ENCODE data around the gene OSBPL1A. TPM values are rescaled to one million over a fixed set of nuclear protein-coding genes. Genes with fewer than 3 reads are reported as not detected.

Gene OSBPL1A
- polyA plus RNA-seq, 2 donors: 10.8 to 11.6 TPM

GRCh38 chr18:24140697-24141096, 256.9 kb downstream of the OSBPL1A start:
- WGBS, 2 donors: 94 to 97% methylated on average over 2 of the region's 2 CpGs
- Histone ChIP-seq H3K27me3 (ENCODE audit: control insufficient read depth in 1 of 2, insufficient read depth in 2 of 2, low read length in 2 of 2) (no peaks in the 10 kb centered on the region), H3K4me1 (ENCODE audit: control insufficient read depth in 2 of 2, insufficient read depth in 2 of 2, low read length in 1 of 2) (peaks cover 0 to 2% of the 10 kb centered on the region in 2 donors)

GRCh38 chr18:24138789-24139616, 258.6 kb downstream of the OSBPL1A start, which contains the start of gene CABYR:
Gene CABYR (plus strand): TSS chr18:24139062. CDS start chr18:24143115, 4,053 bp downstream.
- no peaks in the 10 kb centered on the region for H3K27me3 ChIP-seq (ENCODE audit: control insufficient read depth in 1 of 2, insufficient read depth in 2 of 2, low read length in 2 of 2)
- WGBS, 2 donors: 2 to 3% methylated on average over 61 to 63 of the region's 63 CpGs
- no peak within 1 kb of the TSS for H3K27ac ChIP-seq (ENCODE audit: low read depth in 2 of 2, low read length in 1 of 2)
- H3K36me3 ChIP-seq (ENCODE audit: control insufficient read depth in 2 of 2, insufficient read depth in 2 of 2, low read length in 1 of 2): no peaks in the 10 kb centered on the region
- peaks cover 0 to 2% of the 10 kb centered on the region in 2 donors for H3K4me1 ChIP-seq (ENCODE audit: control insufficient read depth in 2 of 2, insufficient read depth in 2 of 2, low read length in 1 of 2)
- peak within 1 kb of the TSS; percentile 41 to 56 for H3K4me3 ChIP-seq (ENCODE audit: low read depth in 1 of 2, low read length in 2 of 2)
- H3K9me3 ChIP-seq (ENCODE audit: control insufficient read depth in 2 of 2, insufficient read depth in 1 of 2, low read depth in 1 of 2, low read length in 1 of 2): no peaks in the 10 kb centered on the region

More at GRCh38 chr18:24140697-24141096, 256.9 kb downstream of the OSBPL1A start:
- no peak overlapping the region for H3K4me3 ChIP-seq (ENCODE audit: low read depth in 1 of 2, low read length in 2 of 2)
- H3K27ac ChIP-seq (ENCODE audit: low read depth in 2 of 2, low read length in 1 of 2): no peak overlapping the region
- H3K36me3 ChIP-seq (ENCODE audit: control insufficient read depth in 2 of 2, insufficient read depth in 2 of 2, low read length in 1 of 2): no peaks in the 10 kb centered on the region
- no peaks in the 10 kb centered on the region for H3K9me3 ChIP-seq (ENCODE audit: control insufficient read depth in 2 of 2, insufficient read depth in 1 of 2, low read depth in 1 of 2, low read length in 1 of 2)

GRCh38 chr18:24138409-24138788, 259.2 kb downstream of the OSBPL1A start:
- peak overlapping the region; percentile 41 to 56 for H3K4me3 ChIP-seq (ENCODE audit: low read depth in 1 of 2, low read length in 2 of 2)
- H3K27ac ChIP-seq (ENCODE audit: low read depth in 2 of 2, low read length in 1 of 2): no peak overlapping the region
- H3K27me3 ChIP-seq (ENCODE audit: control insufficient read depth in 1 of 2, insufficient read depth in 2 of 2, low read length in 2 of 2): no peaks in the 10 kb centered on the region
- no peaks in the 10 kb centered on the region for H3K36me3 ChIP-seq (ENCODE audit: control insufficient read depth in 2 of 2, insufficient read depth in 2 of 2, low read length in 1 of 2)
- peaks cover 0 to 2% of the 10 kb centered on the region in 2 donors for H3K4me1 ChIP-seq (ENCODE audit: control insufficient read depth in 2 of 2, insufficient read depth in 2 of 2, low read length in 1 of 2)
- H3K9me3 ChIP-seq (ENCODE audit: control insufficient read depth in 2 of 2, insufficient read depth in 1 of 2, low read depth in 1 of 2, low read length in 1 of 2): no peaks in the 10 kb centered on the region
- 28 to 31% methylated on average over 7 of the region's 7 CpGs for WGBS, 2 donors

- Histone ChIP-seq H3K27me3 (ENCODE audit: control insufficient read depth in 1 of 2, insufficient read depth in 2 of 2, low read length in 2 of 2) (no peaks in the 10 kb centered on the region), H3K9me3 (ENCODE audit: control insufficient read depth in 2 of 2, insufficient read depth in 1 of 2, low read depth in 1 of 2, low read length in 1 of 2) (no peaks in the 10 kb centered on the region), H3K36me3 (ENCODE audit: control insufficient read depth in 2 of 2, insufficient read depth in 2 of 2, low read length in 1 of 2) (no peaks in the 10 kb centered on the region), H3K27ac (ENCODE audit: low read depth in 2 of 2, low read length in 1 of 2) (no peak overlapping the region), H3K4me3 (ENCODE audit: low read depth in 1 of 2, low read length in 2 of 2) (no peak overlapping the region), H3K4me1 (ENCODE audit: control insufficient read depth in 2 of 2, insufficient read depth in 2 of 2, low read length in 1 of 2) (peaks cover 0 to 2% of the 10 kb centered on the region in 2 donors)
- WGBS, 2 donors: 67 to 71% methylated on average over 3 of the region's 3 CpGs
Measured at GRCh38 chr18:24136967-24137373, 260.7 kb downstream of the OSBPL1A start.

- Histone ChIP-seq H3K4me3 (ENCODE audit: low read depth in 1 of 2, low read length in 2 of 2) (no peak overlapping the region), H3K9me3 (ENCODE audit: control insufficient read depth in 2 of 2, insufficient read depth in 1 of 2, low read depth in 1 of 2, low read length in 1 of 2) (no peaks in the 10 kb centered on the region), H3K27me3 (ENCODE audit: control insufficient read depth in 1 of 2, insufficient read depth in 2 of 2, low read length in 2 of 2) (no peaks in the 10 kb centered on the region), H3K27ac (ENCODE audit: low read depth in 2 of 2, low read length in 1 of 2) (no peak overlapping the region), H3K36me3 (ENCODE audit: control insufficient read depth in 2 of 2, insufficient read depth in 2 of 2, low read length in 1 of 2) (no peaks in the 10 kb centered on the region), H3K4me1 (ENCODE audit: control insufficient read depth in 2 of 2, insufficient read depth in 2 of 2, low read length in 1 of 2) (no peaks in the 10 kb centered on the region)
- WGBS, 2 donors: 54 to 65% methylated on average over 2 of the region's 2 CpGs
Measured at GRCh38 chr18:24130494-24130893, 267.1 kb downstream of the OSBPL1A start.

GRCh38 chr18:24128700-24129099, 268.9 kb downstream of the OSBPL1A start:
- Histone ChIP-seq H3K4me1 (ENCODE audit: control insufficient read depth in 2 of 2, insufficient read depth in 2 of 2, low read length in 1 of 2) (no peaks in the 10 kb centered on the region), H3K36me3 (ENCODE audit: control insufficient read depth in 2 of 2, insufficient read depth in 2 of 2, low read length in 1 of 2) (no peaks in the 10 kb centered on the region), H3K27ac (ENCODE audit: low read depth in 2 of 2, low read length in 1 of 2) (no peak overlapping the region), H3K9me3 (ENCODE audit: control insufficient read depth in 2 of 2, insufficient read depth in 1 of 2, low read depth in 1 of 2, low read length in 1 of 2) (no peaks in the 10 kb centered on the region), H3K27me3 (ENCODE audit: control insufficient read depth in 1 of 2, insufficient read depth in 2 of 2, low read length in 2 of 2) (no peaks in the 10 kb centered on the region), H3K4me3 (ENCODE audit: low read depth in 1 of 2, low read length in 2 of 2) (no peak overlapping the region)
- WGBS, 2 donors: 96 to 97% methylated on average over 4 of the region's 4 CpGs

GRCh38 chr18:24127735-24128134, 269.9 kb downstream of the OSBPL1A start:
- H3K27me3 ChIP-seq (ENCODE audit: control insufficient read depth in 1 of 2, insufficient read depth in 2 of 2, low read length in 2 of 2): no peaks in the 10 kb centered on the region
- no peak overlapping the region for H3K4me3 ChIP-seq (ENCODE audit: low read depth in 1 of 2, low read length in 2 of 2)
- no peaks in the 10 kb centered on the region for H3K36me3 ChIP-seq (ENCODE audit: control insufficient read depth in 2 of 2, insufficient read depth in 2 of 2, low read length in 1 of 2)
- no peaks in the 10 kb centered on the region for H3K4me1 ChIP-seq (ENCODE audit: control insufficient read depth in 2 of 2, insufficient read depth in 2 of 2, low read length in 1 of 2)
- WGBS, 2 donors: 81 to 84% methylated on average over 3 of the region's 3 CpGs
- H3K27ac ChIP-seq (ENCODE audit: low read depth in 2 of 2, low read length in 1 of 2): no peak overlapping the region
- H3K9me3 ChIP-seq (ENCODE audit: control insufficient read depth in 2 of 2, insufficient read depth in 1 of 2, low read depth in 1 of 2, low read length in 1 of 2): no peaks in the 10 kb centered on the region

- no peak overlapping the region for H3K4me3 ChIP-seq (ENCODE audit: low read depth in 1 of 2, low read length in 2 of 2)
- H3K9me3 ChIP-seq (ENCODE audit: control insufficient read depth in 2 of 2, insufficient read depth in 1 of 2, low read depth in 1 of 2, low read length in 1 of 2): no peaks in the 10 kb centered on the region
- peaks cover 0 to 3% of the 10 kb centered on the region in 2 donors for H3K36me3 ChIP-seq (ENCODE audit: control insufficient read depth in 2 of 2, insufficient read depth in 2 of 2, low read length in 1 of 2)
- H3K4me1 ChIP-seq (ENCODE audit: control insufficient read depth in 2 of 2, insufficient read depth in 2 of 2, low read length in 1 of 2): no peaks in the 10 kb centered on the region
- no peaks in the 10 kb centered on the region for H3K27me3 ChIP-seq (ENCODE audit: control insufficient read depth in 1 of 2, insufficient read depth in 2 of 2, low read length in 2 of 2)
- H3K27ac ChIP-seq (ENCODE audit: low read depth in 2 of 2, low read length in 1 of 2): no peak overlapping the region
- 50 to 66% methylated on average over 3 of the region's 3 CpGs for WGBS, 2 donors
Measured at GRCh38 chr18:24126155-24126961, 271.3 kb downstream of the OSBPL1A start.

- Histone ChIP-seq H3K9me3 (ENCODE audit: control insufficient read depth in 2 of 2, insufficient read depth in 1 of 2, low read depth in 1 of 2, low read length in 1 of 2) (no peaks in the 10 kb centered on the region), H3K27me3 (ENCODE audit: control insufficient read depth in 1 of 2, insufficient read depth in 2 of 2, low read length in 2 of 2) (no peaks in the 10 kb centered on the region), H3K36me3 (ENCODE audit: control insufficient read depth in 2 of 2, insufficient read depth in 2 of 2, low read length in 1 of 2) (peaks cover 0 to 3% of the 10 kb centered on the region in 2 donors), H3K4me3 (ENCODE audit: low read depth in 1 of 2, low read length in 2 of 2) (no peak overlapping the region), H3K27ac (ENCODE audit: low read depth in 2 of 2, low read length in 1 of 2) (no peak overlapping the region), H3K4me1 (ENCODE audit: control insufficient read depth in 2 of 2, insufficient read depth in 2 of 2, low read length in 1 of 2) (no peaks in the 10 kb centered on the region)
- WGBS, 2 donors: 91 to 97% methylated on average over 2 of the region's 2 CpGs
Measured at GRCh38 chr18:24121625-24122024, 276.0 kb downstream of the OSBPL1A start.

Measured in esophagus (tissue), 2 donors.